ENCODE data around the gene IRX4.

DNA sequence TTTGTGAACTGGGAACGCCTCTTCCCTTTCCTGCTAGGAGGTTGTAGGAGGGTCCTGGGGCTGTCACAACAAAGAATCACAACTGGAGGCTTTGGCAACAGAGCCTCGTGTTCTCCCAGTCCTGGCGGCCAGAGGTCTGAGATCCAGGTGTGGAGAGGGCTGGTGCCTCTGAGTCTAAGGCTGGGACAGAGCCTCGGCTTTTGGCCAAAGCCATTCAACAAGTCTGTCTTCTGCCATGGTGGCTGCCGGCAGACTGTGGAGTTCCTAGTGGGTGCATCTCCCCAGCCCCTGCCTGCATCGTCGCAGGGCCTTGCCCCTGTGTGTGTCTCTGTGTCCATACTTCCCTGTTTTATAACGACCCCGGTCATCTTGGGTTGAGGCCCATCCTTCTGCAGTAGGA is 9.5 kb upstream of the IRX4 start:
- TF ChIP-seq, protein P1, sequence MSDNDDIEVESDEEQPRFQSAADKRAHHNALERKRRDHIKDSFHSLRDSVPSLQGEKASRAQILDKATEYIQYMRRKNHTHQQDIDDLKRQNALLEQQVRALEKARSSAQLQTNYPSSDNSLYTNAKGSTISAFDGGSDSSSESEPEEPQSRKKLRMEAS (IDR thresholded peaks at IDR 0.05; ENCODE audit: insufficient read depth, insufficient read length), result no peak
- TF ChIP-seq, protein P2, sequence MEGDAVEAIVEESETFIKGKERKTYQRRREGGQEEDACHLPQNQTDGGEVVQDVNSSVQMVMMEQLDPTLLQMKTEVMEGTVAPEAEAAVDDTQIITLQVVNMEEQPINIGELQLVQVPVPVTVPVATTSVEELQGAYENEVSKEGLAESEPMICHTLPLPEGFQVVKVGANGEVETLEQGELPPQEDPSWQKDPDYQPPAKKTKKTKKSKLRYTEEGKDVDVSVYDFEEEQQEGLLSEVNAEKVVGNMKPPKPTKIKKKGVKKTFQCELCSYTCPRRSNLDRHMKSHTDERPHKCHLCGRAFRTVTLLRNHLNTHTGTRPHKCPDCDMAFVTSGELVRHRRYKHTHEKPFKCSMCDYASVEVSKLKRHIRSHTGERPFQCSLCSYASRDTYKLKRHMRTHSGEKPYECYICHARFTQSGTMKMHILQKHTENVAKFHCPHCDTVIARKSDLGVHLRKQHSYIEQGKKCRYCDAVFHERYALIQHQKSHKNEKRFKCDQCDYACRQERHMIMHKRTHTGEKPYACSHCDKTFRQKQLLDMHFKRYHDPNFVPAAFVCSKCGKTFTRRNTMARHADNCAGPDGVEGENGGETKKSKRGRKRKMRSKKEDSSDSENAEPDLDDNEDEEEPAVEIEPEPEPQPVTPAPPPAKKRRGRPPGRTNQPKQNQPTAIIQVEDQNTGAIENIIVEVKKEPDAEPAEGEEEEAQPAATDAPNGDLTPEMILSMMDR (IDR thresholded peaks at IDR 0.05; ENCODE audit: extremely low read depth in 1 of 2, insufficient read depth in 1 of 2, low read depth in 1 of 2, low read length in 2 of 2), result no peak
- TF ChIP-seq POLR2A (IDR thresholded peaks at IDR 0.05; ENCODE audit: low read depth, low read length), result no peak
- no peak for TF ChIP-seq EZH2 (IDR thresholded peaks at IDR 0.05; ENCODE audit: borderline replicate concordance, low read depth, low read length, severe bottlenecking)
